Right lobe of liver (tissue), 6 donors: ENCODE measurements around the gene TRPC3. TPM values are rescaled to one million over a fixed set of nuclear protein-coding genes. Genes with fewer than 3 reads are reported as not detected.
"Not testable (repeated sequence)": the region's sequence is repeated elsewhere in the genome, so short reads cannot be mapped to it uniquely, and the experiment has no call there.

ENCODE experiments used
- ATAC-seq, 4 donors: fragments of 200-7000 bp; cut with Tn5 transposase; one replicate each; pipeline ENCODE4 v1.9.1; 2020; ENCODE audit warnings: mild to moderate bottlenecking in 4 of 4, moderate library complexity in 4 of 4
- DNase-seq, 3 donors: peaks; one replicate each; pipeline ENCODE4 v3.0.0-alpha.2; 2020
- H3K27ac ChIP-seq, 3 donors: fragments of 200-600 bp; one replicate each; pipeline ENCODE4 v1.8.0; 2022
- H3K27me3 ChIP-seq, 2 donors: fragments of 200-600 bp; one replicate each; pipeline ENCODE4 v1.8.0; 2022
- H3K36me3 ChIP-seq, 4 donors: fragments of 200-600 bp; sonication (generic) in 1 of 4; one replicate each; pipeline versions ENCODE4 v1.5.1 to v1.8.0; 2017 to 2022; ENCODE audit warnings: control low read depth in 1 of 4
- H3K4me1 ChIP-seq, 4 donors: fragments of 200-600 bp; sonication (generic) in 1 of 4; one replicate each; pipeline versions ENCODE4 v1.5.1 to v1.8.0; 2017 to 2022; ENCODE audit warnings: control low read depth in 1 of 4
- H3K4me3 ChIP-seq, 3 donors: fragments of 200-600 bp; one replicate each; pipeline ENCODE4 v1.8.0; 2022
- H3K9me3 ChIP-seq, 4 donors: fragments of 200-600 bp; sonication (generic) in 1 of 4; one replicate each; pipeline versions ENCODE4 v1.5.1 to v1.8.0; 2017 to 2022; ENCODE audit warnings: control low read depth in 1 of 4
- CTCF ChIP-seq, 4 donors: fragments of 200-600 bp in 3 of 4; fragments of 450-650 bp in 1 of 4; IDR thresholded peaks; one replicate each; pipeline versions ENCODE4 v1.5.1 to v1.8.0; 2016 to 2022; ENCODE audit warnings: antibody characterized with exemption in 4 of 4, mild to moderate bottlenecking in 2 of 4
- POLR2A ChIP-seq: fragments of 450-650 bp; IDR thresholded peaks from one replicate; pipeline ENCODE4 v1.6.1; 2017; ENCODE audit warnings: antibody characterized with exemption, mild to moderate bottlenecking
- WGBS: methylation state at CpG from one replicate; pipeline ENCODE4 v1.1.6; 2018; ENCODE audit warnings: low coverage, low lambda C conversion rate; ENCODE audit not compliant: insufficient coverage; ENCODE audit errors: missing lambda C conversion rate; 5-methylcytosine and 5-hydroxymethylcytosine counted together
- intact Hi-C, 2 donors: fragments of 100-400 bp; cut with DNase I; formaldehyde crosslinking; loops; one replicate each; pipeline versions ENCODE4 v1.11.2 to v1.14.1; 2022
- total RNA-seq, 6 experiments: library from RNA; depleted of rRNA in 2 of 6; stranded (reverse); fragments of >200 nt in 2 of 6; fragmentation: NEBNext Ultra II Directional in 3 of 6; extraction: Animal tissue kit (Norgen Biotek cat#: 25700) in 3 of 6; gene quantifications; one replicate each; pipeline versions ENCODE4 v1.1.0 to v1.2.4, GENCODE V29; 2016 to 2023
- donor health status: DM: no; HTN: yes; CAD: no.
- donor health status: DM: no; HTN: no; CAD: no.
- donor health status: DM: no; HTN: no; CAD: no.
- donor health status: DM: no; HTN: yes; CAD: no.
- donor health status: DM: no; HTN: yes; CAD: no.

TRPC3 gene
- total RNA-seq, 6 experiments from 2014 or later: 0.09 to 0.10 TPM; not detected in 4

GRCh38 chr4:121927948-121928347 lies 23.9 kb downstream of the TRPC3 start:
- DNase-seq: no peak
- Histone ChIP-seq H3K27ac (no peak overlapping the region), H3K9me3 (no peaks in the 10 kb centered on the region), H3K27me3 (no peaks in the 10 kb centered on the region), H3K36me3 (no peaks in the 10 kb centered on the region), H3K4me1 (no peaks in the 10 kb centered on the region), H3K4me3 (no peak overlapping the region)
- intact Hi-C loops: no loop called here
- ATAC-seq: no peak
- WGBS: 88% methylated on average over 1 of the region's 1 CpG
- no peak for TF ChIP-seq POLR2A
- no peak for TF ChIP-seq CTCF (IDR thresholded peaks at IDR 0.05)

DNA sequence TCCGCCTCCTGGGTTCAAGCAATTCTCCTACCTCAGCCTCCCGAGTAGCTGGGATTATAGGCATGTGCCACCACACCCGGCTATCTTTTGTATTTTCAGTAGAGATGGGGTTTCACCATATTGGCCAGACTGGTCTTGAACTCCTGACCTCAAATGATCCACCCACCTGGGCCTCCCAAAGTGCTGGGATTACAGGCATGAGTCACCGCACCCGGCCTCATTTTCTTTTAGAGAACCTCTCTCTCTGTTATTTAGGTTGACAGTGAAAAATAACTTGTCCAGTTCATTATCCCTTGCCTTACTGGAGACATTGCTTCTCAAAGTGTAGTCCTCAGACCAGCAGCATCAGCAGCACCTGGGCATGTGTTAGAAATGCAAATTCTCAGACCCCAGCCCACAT lies 25.4 kb downstream of the TRPC3 start:
- H3K4me1 ChIP-seq, H3K27me3 ChIP-seq, H3K9me3 ChIP-seq, DNase-seq, ATAC-seq, H3K27ac ChIP-seq, H3K4me3 ChIP-seq, intact Hi-C loops, H3K36me3 ChIP-seq: not testable (repeated sequence)
- 87% methylated on average over 5 of the region's 5 CpGs for WGBS

GRCh38 chr4:121923306-121923705 lies 28.6 kb downstream of the TRPC3 start:
- Histone ChIP-seq H3K4me1 (no peaks in the 10 kb centered on the region), H3K27ac (no peak overlapping the region), H3K27me3 (no peaks in the 10 kb centered on the region), H3K4me3 (no peak overlapping the region), H3K36me3 (no peaks in the 10 kb centered on the region), H3K9me3 (no peaks in the 10 kb centered on the region)
- no peak for ATAC-seq
- 75% methylated on average over 1 of the region's 1 CpG for WGBS
- intact Hi-C loops: no loop called here
- no peak for DNase-seq
- no peak for TF ChIP-seq POLR2A
- TF ChIP-seq CTCF (IDR thresholded peaks at IDR 0.05): no peak

DNA sequence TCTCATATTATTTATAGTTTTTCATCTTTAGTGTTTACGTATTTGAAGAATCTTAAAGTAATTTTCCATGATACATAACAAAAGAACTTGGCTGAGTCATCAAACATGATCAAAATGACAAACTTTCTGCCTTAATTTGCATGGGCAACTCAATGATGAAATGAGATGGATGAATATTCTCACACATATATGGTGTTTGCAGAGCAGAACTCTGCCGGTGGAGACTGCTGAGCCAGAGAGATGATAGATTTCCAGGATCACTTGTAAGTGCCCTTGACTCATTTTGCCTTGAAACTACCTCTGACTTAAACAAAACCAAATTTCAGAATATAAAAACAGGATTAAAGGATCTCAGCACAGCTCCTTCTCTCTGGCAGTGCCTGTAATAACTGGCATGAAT lies 38.2 kb downstream of the TRPC3 start:
- H3K4me3 ChIP-seq: no peak overlapping the region
- TF ChIP-seq CTCF (IDR thresholded peaks at IDR 0.05) (no peak), POLR2A (no peak)
- no peaks in the 10 kb centered on the region for H3K36me3 ChIP-seq
- H3K9me3 ChIP-seq: no peaks in the 10 kb centered on the region
- WGBS: 66% methylated on average over 2 of the region's 2 CpGs
- H3K4me1 ChIP-seq: no peaks in the 10 kb centered on the region
- intact Hi-C loops: loop anchor here in 1 of 2 donors (10.0 kb wide), 1 partner anchor 461 kb away; the partner anchor contains the start of gene ADAD1
- DNase-seq: no peak
- H3K27ac ChIP-seq: no peak overlapping the region
- no peak for ATAC-seq
- no peaks in the 10 kb centered on the region for H3K27me3 ChIP-seq

- H3K27me3 ChIP-seq: no peaks in the 10 kb centered on the region
- H3K27ac ChIP-seq: no peak overlapping the region
- intact Hi-C loops: no loop called here
- ATAC-seq (no peak), DNase-seq (no peak)
- 90% methylated on average over 1 of the region's 1 CpG for WGBS
- TF ChIP-seq POLR2A: no peak
- no peak for TF ChIP-seq CTCF (IDR thresholded peaks at IDR 0.05)
- H3K4me1 ChIP-seq: no peaks in the 10 kb centered on the region
- no peaks in the 10 kb centered on the region for H3K36me3 ChIP-seq
- H3K9me3 ChIP-seq: no peaks in the 10 kb centered on the region
- H3K4me3 ChIP-seq: no peak overlapping the region
Observed at GRCh38 chr4:121908346-121908745, 43.5 kb downstream of the TRPC3 start.
